ENCODE results near the gene HYOU1.
"Not testable (repeated sequence)": the region's sequence is repeated elsewhere in the genome, so short reads cannot be mapped to it uniquely, and the experiment has no call there.

Gene HYOU1

DNA sequence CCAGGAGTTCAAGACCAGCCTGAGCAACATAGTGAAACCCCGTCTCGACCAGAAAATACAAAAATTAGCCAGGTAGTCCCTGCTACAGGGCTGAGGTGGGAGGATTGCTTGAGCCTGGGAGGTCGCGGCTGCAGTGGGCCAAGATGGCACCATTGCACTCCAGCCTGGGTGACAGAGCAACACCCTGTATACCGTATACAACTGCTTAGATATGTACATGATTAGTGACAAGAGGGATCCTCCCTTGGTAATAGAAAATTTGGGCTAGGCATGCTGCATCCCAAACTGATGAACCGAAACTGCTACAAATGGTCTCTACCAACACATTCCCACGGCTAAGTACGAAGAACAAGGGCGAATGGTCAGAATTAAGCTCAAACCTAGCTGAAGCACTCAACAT is 14.1 kb downstream of the HYOU1 start:
- DNase-seq = no peak

DNA sequence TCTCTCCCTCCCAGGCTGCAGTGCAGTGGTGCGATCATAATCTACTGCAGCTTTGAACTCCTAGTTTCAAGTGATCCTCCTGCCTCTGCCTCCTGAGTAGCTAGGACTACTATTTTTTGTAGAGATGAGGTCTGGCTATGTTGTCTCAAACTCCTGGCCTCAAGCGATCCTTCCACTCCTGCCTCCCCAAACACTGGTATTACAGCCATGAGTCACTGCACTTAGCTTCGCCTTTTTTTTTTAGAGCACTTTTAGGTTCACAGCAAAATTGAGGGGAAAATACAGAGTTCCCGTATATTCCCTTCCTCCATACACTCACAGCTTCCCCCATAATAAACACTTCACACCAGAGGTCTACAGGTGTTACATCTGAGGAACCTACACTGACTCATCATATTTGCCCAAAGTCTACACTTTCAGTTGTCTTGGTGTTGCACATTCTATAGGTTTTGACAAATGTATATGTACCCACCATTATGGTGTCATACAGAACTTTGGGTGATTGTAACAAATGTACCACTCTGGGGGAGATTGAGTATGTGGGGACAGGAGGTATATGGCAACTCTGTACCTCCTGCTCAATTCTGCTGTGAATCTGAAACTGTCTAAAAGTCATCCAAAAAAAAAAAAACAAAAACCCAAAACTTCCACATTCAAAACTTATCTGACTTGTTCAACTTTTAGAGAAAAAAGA is 15.0 kb downstream of the HYOU1 start:
- no peak for DNase-seq

DNA sequence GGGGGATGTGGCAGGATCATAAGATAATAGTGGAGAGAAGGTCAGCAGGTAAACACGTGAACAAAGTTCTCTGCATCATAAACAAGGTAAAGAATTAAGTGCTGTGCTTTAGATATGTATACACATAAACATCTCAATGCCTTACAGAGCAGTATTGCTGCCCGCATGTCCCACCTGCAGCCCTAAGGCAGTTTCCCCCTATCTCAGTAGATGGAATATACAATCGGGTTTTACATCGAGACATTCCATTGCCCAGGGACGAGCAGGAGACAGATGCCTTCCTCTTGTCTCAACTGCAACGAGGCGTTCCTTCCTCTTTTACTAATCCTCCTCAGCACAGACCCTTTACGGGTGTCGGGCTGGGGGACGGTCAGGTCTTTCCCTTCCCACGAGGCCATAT is 17.5 kb downstream of the HYOU1 start:
- DNase-seq = not testable (repeated sequence)

DNA sequence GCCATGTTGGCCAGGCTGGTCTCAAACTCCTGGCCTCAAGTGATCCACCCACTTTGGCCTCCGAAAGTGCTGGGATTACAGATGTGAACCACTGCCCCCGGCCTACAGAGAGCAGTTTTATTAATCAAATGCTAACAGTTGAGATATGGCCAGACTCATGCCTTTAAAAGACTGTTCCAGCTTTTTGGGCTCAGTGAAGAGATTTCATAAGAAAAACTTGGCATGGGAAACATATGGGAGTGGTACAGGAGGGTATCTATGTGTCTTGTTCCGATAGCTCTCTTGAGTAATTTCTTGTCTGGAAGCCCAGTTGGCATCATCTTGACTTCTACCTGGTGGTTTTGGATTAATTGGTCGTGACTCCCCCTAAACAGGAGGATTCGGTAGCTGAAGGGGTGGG is 18.1 kb downstream of the HYOU1 start:
- no peak for DNase-seq

DNA sequence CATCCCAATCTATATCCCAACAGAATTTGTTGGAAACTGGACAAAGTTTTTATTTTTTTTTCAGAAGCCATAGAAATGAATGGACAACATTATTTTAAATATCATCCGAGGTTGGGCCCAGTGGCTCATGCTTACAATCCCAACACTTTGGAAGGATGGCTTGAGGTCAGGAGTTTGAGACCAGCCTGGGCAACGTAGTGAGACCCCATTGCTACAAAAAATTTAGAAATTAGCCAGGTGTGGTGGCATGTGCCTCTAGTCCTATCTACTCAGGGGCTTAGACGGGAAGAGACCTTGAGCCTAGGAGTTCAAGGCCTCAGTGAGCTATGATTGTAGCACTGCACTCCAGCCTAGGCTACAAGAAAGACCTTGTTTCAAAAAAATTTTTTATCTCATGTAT is 22.2 kb downstream of the HYOU1 start:
- no peak for DNase-seq

DNA sequence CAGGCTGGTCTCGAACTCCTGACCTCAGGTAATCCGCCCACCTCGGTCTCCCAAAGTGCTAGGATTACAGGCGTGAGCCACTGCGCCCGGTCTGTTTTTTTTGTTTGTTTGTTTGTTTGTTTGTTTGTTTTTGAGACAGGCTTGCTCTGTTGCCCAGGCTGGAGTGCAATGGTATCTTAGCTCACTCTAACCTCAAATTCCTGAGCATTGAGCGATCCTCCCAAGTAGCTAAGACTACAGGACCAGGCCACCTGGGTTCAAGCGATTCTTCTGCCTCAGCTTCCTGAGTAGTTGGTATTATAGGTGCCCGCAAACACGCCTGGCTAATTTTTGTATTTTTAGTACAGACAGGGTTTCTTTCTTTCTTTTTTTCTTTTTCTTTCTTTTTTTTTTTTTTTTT is 23.6 kb downstream of the HYOU1 start:
- DNase-seq = not testable (repeated sequence)

DNA sequence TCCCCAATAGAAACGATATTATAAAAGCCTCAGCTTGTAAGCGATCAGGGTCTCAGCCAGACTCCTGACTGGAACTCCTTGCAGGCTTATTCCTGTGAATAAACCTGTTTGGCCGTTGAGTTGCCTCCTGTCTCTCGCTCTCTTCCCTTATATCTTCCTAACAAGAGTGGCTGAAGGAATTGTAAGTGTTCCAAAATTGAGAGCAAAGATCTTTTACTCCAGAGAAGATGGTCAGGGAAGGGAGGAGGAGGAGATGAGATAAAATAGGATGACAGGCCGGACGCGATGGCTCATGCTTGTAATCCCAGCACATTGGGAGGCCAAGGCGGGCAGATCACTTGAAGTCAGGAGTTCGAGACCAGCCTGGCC is 25.1 kb downstream of the HYOU1 start:
- DNase-seq = no peak

DNA sequence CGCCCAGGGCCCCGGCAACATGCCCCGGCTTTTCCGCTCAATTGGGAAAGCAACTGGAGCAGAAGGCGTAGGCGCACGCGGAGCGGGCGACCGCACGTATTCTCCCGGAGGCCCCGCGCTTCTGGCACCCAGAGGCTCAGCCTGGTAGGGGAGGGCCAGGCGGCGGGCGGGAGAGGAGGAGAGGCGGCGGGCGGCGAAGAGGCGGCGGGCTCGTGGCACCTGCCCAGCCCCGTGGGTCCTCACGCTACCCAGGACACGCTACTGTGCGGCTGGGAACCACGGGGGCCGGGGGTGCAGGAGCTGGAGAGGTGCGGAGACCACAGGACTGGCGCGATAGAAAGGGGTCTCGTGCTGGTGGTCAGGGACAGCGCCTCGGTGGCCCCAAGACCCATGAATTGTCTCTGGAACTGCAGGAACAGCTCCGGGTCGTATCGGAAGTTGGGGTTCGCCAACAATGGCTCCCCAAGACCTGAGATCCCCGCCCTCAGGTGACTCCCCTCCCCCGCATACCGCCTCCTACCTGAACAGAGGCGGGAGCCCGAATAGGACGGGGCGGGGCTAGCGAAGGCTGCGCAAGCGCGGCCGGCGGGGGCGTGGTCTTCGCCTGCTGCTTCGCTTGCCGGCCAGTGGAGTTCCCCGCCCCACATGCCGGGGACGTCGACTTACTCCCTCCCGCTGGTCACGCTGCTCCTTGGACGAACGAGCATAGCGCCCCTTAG is 26.5 kb downstream of the HYOU1 start, which contains the start of gene SLC37A4:
Gene SLC37A4, minus strand, starts transcription at position 549 of the 719 bp plus-strand sequence.
- peak; percentile 80 to 95 for DNase-seq

DNA sequence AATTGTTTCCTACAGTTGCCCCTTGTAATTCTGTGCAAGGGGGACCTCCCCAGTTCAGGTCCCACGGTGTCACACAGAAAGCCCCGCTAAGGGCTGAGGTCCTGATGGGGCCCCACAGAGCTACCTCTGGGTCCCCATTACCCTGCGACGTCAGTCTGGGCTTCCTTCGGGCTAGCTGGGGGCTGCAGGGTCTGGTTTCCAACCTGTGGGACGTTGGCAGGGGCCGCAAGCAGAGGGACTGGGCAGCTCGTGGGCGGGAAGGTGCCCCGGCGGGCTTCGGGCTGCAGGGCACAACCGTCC is 27.0 kb downstream of the HYOU1 start:
- no peak for DNase-seq

DNA sequence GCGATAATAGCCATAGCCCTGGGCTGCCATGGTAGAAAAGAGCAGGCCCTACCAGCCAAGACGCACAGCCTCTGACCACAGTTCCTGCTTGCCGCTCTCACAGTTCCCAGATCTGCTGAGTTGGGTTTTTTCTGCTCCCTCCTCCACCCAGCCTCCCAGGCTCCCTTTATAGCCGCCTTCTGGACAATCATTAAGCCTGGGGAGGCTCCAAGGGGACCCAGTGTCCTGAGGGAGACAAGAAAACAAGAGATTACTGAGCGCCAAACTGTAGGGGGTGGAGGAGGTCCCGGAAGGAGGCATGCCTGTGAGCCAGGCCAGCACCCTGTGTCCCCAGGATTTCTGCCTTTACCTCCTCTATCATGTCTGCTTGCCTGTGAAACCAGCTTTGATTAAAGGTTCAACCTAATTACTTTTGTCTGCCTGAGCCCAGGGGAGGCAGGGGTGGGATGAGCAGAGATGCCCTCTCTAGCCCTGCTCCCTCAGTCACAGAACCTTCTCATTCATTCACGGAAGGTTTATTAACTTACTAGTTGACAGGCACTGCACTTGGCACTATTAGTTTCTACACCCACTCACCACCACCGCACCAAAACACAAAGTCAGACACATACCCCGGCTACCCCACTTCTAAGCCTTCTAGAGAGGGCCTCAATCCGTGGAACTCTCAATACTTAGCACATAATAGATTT is 27.5 kb downstream of the HYOU1 start:
- DNase-seq = no peak

DNA sequence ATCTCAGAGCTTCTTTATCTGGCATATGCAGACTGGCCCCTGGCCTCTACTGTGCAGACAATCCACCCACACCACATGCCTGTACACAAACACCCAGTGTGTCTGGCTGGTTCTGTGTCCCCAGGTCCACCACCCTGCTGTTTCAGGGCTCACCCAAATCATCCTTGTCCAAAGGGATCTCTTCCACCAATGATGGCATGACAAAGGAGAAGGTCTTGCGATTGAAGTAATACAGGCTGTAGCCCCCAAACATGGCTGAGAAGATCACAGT is 28.0 kb downstream of the HYOU1 start:
- DNase-seq = no peak

DNA sequence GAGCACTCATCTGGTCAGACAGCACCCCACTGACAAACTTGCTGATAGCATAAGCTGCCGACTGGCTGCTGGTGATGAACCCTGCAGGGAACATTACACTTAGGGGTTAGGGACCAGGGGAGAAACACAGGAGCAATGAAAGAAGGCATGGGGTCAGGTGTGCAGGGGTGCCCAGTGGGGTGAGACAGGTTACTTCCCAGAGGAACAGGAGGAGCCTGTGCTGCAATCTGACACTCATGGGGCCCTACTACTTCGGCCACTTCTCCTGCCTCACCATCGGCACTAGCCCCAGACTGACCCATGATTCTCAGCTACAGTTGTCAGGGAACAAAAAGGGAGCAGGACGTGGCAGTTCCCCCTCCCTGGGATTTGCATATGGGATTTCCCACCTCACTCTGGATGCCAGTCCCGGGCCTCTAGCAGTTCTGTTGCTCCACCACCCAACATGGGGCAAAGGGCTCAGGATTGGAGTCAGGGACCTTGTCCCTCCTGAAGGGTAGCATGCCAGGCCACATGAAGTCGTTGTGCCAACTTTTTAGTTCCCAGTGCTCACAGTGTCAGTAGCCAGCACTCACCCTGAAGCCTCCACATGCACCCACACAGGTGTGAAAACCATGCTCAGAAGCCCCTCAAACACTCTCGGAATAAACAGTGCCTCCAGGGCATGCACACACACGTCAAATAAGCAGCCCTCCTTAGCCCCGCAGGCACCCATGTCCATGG is 28.5 kb downstream of the HYOU1 start:
- DNase-seq = no peak

DNA sequence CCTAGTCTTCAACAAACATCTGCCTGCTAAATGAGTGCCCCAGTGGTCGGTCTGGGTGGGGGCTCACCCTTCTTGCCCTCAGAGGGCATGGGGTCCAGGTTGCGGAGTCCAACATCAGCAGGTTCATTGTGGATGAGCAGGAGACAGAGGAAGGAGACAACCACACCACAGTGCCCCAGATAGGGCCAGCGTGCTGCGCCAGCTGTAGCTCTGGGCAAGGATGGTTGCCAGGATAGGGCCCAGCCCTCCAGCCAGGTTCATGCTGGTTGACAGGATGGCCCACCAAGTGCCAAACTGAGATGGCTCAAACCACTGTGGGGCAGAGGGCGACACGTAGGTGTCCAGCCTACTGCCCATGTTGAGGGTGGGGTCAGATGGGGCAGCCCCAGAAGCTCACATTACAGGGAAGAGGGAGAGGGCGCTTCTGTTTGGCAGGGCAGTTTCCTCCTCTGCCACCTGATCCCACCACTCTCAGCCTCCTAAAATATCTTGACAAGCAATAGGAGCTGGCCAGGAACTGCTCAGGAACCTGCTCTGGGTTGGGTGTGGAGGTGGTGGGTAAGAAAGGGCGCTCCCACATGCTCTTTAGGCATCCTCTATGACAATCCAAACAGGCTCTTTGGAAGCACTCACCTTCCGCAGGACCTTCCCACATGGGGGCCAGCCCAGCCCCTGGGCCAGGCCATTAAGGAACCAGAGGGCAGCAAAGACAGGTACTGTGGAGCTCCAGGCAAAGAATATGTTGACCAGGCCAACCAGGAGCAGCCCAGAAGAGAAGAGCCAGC is 29.3 kb downstream of the HYOU1 start:
- no peak for DNase-seq

DNA sequence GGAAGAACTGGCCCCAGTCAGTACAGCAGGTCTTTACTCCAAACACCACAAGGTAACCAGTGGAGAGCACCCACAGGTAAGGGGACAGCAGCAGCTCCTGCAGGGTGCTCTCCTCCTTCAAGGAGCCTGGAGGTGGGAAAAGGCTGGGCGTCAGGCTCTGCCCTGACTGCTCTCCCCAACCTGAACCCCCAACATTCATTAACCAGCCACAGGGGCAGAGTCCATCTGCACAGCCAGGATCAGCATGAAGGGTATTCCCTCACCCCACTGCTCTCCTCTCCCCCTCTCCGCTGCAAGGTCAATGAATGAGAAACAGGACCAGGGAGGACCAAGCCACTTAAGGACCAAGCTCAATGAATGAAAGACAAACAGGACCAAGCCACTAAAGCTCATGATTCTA is 30.0 kb downstream of the HYOU1 start:
- DNase-seq = no peak

DNA sequence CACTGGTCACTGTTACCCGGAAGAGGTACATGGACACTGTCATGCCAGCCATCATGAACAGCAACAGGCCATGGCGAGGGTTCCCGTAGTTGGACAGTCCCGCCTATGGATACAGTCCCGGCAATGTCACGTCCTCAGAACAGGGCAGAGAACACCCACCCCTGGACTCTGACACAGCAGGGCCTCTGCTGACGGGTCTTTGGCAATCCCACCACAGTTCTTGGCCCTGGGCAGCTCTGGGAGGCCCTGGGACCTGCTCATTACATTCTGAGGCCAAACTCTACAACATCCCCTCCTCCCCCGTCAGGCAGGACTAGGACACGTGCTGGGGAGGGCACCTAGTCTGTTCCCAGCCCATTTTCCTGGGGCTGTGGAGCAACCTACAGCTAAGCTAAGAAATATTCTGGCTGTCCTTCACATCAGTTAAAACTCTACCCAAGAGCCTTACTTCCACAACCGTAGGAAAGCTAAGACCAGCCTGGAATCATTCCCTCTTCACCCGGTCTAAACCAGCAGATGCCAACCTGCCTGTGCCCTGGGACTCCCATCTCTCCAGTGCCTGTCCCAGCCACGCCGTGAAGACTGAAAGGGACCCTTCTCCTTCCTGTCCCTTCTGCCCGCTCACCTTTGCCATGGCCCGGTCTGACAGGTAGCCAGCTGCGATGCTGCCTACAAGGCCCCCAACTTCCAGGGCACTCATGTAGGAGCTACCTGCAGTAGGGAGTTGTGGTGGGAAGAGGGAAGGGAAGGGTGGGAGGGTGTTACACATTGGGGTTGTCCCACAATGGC is 30.8 kb downstream of the HYOU1 start:
- no peak for DNase-seq

DNA sequence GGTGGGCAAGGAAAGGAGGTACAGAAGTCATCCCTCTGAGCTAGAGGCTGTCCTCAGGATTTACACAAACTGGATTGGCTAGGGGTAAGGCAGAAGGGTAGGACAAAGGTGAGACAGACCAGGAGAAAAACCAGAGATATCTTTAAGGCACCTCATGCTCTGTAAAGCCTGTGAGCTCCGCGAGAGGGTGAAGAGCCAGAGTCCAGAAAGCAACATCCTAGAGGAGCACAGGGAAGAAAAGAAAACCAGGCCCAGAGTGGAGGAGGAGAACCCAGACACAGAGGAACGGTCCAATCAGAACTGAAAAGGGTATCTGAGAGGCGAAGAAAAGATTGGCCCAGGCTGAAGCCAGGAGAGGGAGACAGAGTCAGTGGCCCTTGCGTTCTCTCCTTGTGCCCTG is 31.5 kb downstream of the HYOU1 start:
- no peak for DNase-seq

DNA sequence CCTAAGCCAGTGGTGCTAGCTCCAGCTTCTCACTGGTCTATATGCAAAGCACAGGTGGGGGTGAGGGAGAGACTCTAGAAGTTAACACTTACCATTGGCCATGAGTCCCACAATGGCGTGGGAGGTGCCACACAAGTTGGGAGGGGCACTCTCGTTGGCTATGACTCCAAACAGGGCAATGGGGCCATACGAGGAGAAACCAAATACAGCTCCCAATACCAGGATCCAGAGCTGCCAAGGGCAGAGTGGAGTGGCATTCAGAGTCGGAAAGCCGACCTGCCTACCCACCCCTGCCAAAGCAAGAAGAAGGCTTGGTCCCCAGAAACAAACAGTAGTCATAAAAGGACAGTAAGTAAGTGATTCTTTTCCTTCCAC is 31.9 kb downstream of the HYOU1 start:
- no peak for DNase-seq

DNA sequence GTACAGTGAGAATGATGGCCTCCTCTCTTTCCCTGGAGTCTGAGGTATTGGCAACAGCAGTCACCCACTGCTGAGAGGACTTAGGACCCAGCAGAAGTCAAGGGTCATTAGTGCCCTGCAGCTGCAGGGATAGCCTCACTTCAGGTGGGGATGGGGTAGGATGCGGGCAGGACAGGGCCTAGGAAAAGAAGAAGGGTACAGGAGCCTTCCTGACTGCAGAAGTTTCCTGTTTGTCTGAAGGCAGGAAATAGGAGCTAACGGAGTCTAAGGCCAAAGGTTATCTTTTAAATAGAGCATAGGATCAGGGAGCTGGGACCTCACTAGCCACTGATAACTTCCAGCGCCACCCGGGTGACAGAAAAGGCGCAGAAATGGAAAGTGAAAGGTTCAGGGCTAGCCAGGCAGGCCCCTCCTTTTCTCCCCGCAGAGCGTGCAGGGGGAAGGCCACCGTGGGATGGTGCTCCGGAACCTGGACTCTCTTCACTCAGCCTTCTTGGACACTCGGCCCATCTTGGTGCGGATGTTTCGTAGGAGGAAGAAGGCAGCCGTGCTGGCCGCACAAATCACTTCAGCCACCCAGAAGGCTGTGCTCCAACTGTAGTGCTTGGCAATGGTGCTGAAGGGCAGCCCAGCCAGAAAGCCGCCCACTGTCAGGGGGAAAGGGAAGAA is 32.4 kb downstream of the HYOU1 start:
- no peak for DNase-seq

DNA sequence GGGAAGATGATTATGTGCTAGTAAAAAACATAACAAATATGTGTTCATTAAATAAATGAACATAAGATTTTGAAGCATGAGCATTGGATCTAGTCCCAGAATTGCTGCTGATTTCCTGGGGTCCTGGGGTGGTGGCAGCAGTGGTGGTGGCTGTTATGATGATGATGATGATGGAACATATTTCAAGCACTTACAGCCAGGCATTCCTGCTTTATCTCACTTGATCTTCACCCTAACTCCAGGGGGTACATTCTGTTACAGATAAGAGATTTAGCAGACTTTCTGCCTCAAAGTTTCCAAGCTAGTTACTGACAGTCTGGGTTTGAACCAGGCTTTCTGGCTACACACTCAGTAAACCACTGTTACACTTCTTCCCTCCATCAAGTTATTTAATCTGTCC is 33.3 kb downstream of the HYOU1 start:
- DNase-seq = no peak

DNA sequence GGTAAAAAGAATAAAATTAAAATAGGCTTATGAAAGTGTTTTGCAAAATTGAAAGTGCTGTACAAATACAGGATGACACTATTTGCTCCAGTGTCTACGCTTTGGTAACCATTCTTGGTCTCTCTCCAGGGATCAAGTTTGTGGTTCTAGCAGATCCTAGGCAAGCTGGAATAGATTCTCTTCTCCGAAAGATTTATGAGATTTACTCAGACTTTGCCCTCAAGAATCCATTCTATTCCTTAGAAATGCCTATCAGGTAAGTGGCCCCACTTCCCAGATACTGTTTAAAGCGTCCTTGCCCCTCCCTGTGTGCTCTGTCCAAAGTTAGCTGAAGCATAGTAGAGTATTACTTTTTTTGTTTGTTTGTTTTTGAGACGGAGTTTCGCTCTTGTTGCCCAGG is 35.4 kb downstream of the HYOU1 start:
- no peak for DNase-seq

DNA sequence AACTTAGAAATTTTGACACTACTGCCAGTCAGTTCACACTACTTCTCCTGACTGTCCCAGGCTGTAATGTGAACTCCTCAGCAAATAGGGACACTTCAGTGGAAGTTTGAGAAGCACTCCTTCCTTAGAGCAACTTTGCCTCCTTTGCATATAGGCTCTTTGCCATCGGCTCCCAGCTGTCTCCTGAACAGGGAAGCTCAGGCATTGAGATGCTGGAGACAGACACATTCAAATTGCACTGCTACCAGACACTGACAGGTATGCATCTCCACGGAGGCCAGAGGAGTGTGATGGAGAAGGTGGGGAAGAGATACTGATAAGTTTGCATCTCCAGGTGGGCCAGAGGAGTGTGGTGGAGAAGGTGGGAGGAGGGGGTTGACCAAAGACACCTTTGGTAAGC is 37.0 kb downstream of the HYOU1 start:
- no peak for DNase-seq

Data from bone marrow (tissue), 2 donors.